A549 (cell line): ENCODE data around the gene MCM7. TPM values are rescaled to one million over a fixed set of nuclear protein-coding genes. Genes with fewer than 3 reads are reported as not detected.

Source experiments
- ATAC-seq, 2 experiments: fragments of 200-7000 bp in 1 of 2; fragments of >200 bp in 1 of 2; cut with Nextera tagmentation in 1 of 2; cut with Tn5 transposase in 1 of 2; 3 replicates each; pipeline versions ENCODE4 v1.8.0 to v1.9.1; 2018 to 2020; ENCODE audit warnings: mild to moderate bottlenecking in 1 of 2, moderate library complexity in 1 of 2
- CTCF ChIA-PET: fragments of 300-600 bp; sonication (Branson Sonifier 250); formaldehyde crosslinking; extraction: SDS; loops from one replicate; lab custom pipeline; 2021; ENCODE audit warnings: antibody characterized with exemption, inconsistent platforms; lab: Yijun Ruan, JAX
- POLR2A ChIA-PET: fragments of 350-600 bp; formaldehyde crosslinking; extraction: SDS; loops from one replicate; lab custom pipeline; 2021; ENCODE audit warnings: antibody characterized with exemption, inconsistent platforms; lab: Yijun Ruan, JAX
- DNase-seq, 2 experiments: peaks; one replicate each; pipeline versions ENCODE4 v3.0.0 to v3.0.0-alpha.2; 2011 to 2016; ENCODE audit warnings: low read depth in 1 of 2, low spot score in 1 of 2
- FAIRE-seq: peaks from 2 replicates; lab custom pipeline; 2011; peaks lifted over from hg19 to GRCh38; lab: Jason Lieb, UNC
- H3K27ac ChIP-seq, 2 experiments: fragments of >200 bp; sonication (Bioruptor Twin); formaldehyde crosslinking; 3 replicates each; pipeline ENCODE4 v1.5.1; 2016 to 2017
- H3K4me1 ChIP-seq: fragments of >200 bp; sonication (Bioruptor Twin); formaldehyde crosslinking; 3 replicates; pipeline ENCODE4 v1.6.1; 2016
- H3K4me2 ChIP-seq: fragments of >200 bp; sonication (Bioruptor Twin); formaldehyde crosslinking; 3 replicates; pipeline ENCODE4 v1.6.1; 2016
- H3K4me3 ChIP-seq: fragments of >200 bp; sonication (Bioruptor Twin); formaldehyde crosslinking; 3 replicates; pipeline ENCODE4 v1.5.1; 2016
- H3K9me3 ChIP-seq: fragments of >200 bp; sonication (Bioruptor Twin); formaldehyde crosslinking; 3 replicates; pipeline ENCODE4 v1.6.1; 2016
- BHLHE40 ChIP-seq: IDR thresholded peaks from 2 replicates; pipeline ENCODE4 v1.6.1; 2012; ENCODE audit warnings: low read depth, low read length, inconsistent platforms
- CBX8 ChIP-seq: fragments of 200-600 bp; sonication (generic); IDR thresholded peaks from 2 replicates; pipeline ENCODE4 v1.6.1; 2016
- CEBPB ChIP-seq, 2 experiments: fragments of >200 bp in 1 of 2; sonication (Bioruptor Twin) in 1 of 2; formaldehyde crosslinking in 1 of 2; IDR thresholded peaks; 2 replicates each; pipeline ENCODE4 v1.6.1; 2012 to 2016
- ESRRA ChIP-seq: fragments of 150-350 bp; IDR thresholded peaks from 2 replicates; pipeline ENCODE4 v1.6.1; 2014; ENCODE audit warnings: mild to moderate bottlenecking, low read length, borderline replicate concordance
- FOSB ChIP-seq: fragments of 250-450 bp; sonication (Bioruptor Pico); IDR thresholded peaks from 2 replicates; pipeline ENCODE4 v1.5.0; 2020; ENCODE audit warnings: mild to moderate bottlenecking, moderate library complexity
- KDM5A ChIP-seq: fragments of 200-600 bp; sonication (generic); IDR thresholded peaks from 2 replicates; pipeline ENCODE4 v1.6.1; 2016; ENCODE audit warnings: antibody characterized with exemption, mild to moderate bottlenecking
- RAD21 ChIP-seq, 2 experiments: fragments of >200 bp in 1 of 2; sonication (Bioruptor Twin) in 1 of 2; formaldehyde crosslinking in 1 of 2; IDR thresholded peaks in 1 of 2; conservative IDR thresholded peaks in 1 of 2; 2 replicates in 1 of 2; 3 replicates in 1 of 2; pipeline ENCODE4 v1.6.1; 2012 to 2018; ENCODE audit warnings: inconsistent platforms in 1 of 2
- SMC3 ChIP-seq: fragments of >200 bp; sonication (Bioruptor Twin); formaldehyde crosslinking; IDR thresholded peaks from 3 replicates; pipeline ENCODE4 v1.6.1; 2018; ENCODE audit warnings: inconsistent platforms
- ZSCAN20 ChIP-seq: fragments of 250-450 bp; sonication (Bioruptor Pico); IDR thresholded peaks from 2 replicates; pipeline ENCODE4 v1.8.0; 2022; ENCODE audit warnings: mild to moderate bottlenecking, moderate library complexity
- WGBS: methylation state at CpG from one replicate; pipeline ENCODE4 v1.1.6; 2017; ENCODE audit errors: missing lambda C conversion rate; 5-methylcytosine and 5-hydroxymethylcytosine counted together
- polyA plus RNA-seq, 4 experiments: library from polyadenylated mRNA; depleted of rRNA in 3 of 4; stranded (reverse); fragments of >200 nt; fragmentation: RNase III in 1 of 4; extraction: RNeasy Plus Mini Kit Qiagen cat#74134 plus additional on column Dnase treatment in 1 of 4; gene quantifications; 2 replicates in 3 of 4; 3 replicates in 1 of 4; pipeline ENCODE4 v1.2.3, GENCODE V29; 2011 to 2017
- TF ChIP-seq, protein P1 (sequence below): fragments of 250-450 bp; sonication (Bioruptor Pico); IDR thresholded peaks from 2 replicates; pipeline ENCODE4 v1.5.0; 2021; ENCODE audit warnings: mild to moderate bottlenecking, moderate library complexity, borderline replicate concordance
- TF ChIP-seq, protein P2 (sequence below): fragments of >200 bp; sonication (Bioruptor Twin); formaldehyde crosslinking; IDR thresholded peaks from 3 replicates; pipeline ENCODE4 v1.5.1; 2016

The MCM7 gene
- polyA plus RNA-seq, 2 of the 4 experiments (the other 2 are of a cell fraction) = 145 to 287 TPM

DNA sequence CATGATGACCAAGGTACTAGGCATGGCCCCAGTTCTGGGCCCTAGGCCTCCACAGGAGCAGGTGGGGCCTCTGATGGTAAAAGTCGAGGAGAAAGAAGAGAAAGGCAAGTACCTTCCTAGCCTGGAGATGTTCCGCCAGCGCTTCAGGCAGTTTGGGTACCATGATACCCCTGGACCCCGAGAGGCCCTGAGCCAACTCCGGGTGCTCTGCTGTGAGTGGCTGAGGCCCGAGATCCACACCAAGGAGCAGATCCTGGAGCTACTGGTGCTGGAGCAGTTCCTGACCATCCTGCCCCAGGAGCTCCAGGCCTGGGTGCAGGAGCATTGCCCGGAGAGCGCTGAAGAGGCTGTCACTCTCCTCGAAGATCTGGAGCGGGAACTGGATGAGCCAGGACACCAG, 44.2 kb downstream of the MCM7 start (continued):
- TF ChIP-seq CBX8 (no peak), BHLHE40 (no peak), KDM5A (no peak), ESRRA (no peak), CEBPB (IDR thresholded peaks at IDR 0.05) (no peak), ZSCAN20 (CRISPR knock-in tag) (no peak)

DNA sequence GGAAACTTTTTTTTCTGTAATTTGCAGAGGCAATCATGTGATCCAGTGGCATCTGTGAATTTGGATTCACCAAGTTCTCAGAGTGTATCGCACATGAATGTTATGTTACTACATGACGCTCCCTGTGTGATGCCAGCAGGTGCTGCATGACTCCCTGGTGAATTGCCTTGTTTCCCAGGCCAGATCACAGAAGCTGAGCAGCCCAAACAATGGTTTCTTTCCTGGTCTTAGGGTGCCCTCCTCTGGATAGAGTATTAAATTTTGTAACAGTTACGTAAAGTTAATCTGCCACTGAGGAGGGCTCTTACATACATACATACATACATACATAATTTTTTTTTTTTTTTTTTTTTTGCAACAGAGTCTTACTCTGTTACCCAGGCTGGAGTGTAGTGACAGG, 48.0 kb downstream of the MCM7 start:
- CTCF ChIA-PET = interaction anchor here (0.6 to 12.5 kb wide), 21 partner anchors 8 to 530 kb away, joined by 3 to 128 read pairs (median 3); partner anchors contain the start of gene GJC3

DNA sequence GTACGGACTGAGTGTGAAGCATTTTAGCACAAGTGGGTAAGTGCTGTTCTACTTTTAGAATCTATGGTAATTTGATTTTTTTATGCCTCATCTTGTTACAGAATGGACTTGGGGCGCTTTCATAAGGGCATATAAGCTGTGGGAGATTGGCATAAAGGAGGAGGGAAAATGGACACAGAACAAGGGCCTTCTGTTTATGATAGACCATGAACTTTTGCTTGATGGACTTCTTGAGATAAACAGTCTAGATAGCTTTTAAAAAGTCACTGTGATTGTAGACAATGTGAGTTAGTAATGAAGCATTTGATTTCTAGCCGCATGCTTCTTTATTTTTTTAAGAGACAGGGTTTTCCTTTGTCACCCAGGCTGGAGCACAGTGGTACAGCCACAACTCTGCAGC, 49.6 kb downstream of the MCM7 start:
- H3K4me2 ChIP-seq = no peak overlapping the region

More for the DNA sequence above, 48.0 kb downstream of the MCM7 start:
- DNase-seq = peak; percentile 64 to 77
- H3K4me3 ChIP-seq = no peak overlapping the region
- H3K9me3 ChIP-seq = no peaks in the 10 kb centered on the region
- POLR2A ChIA-PET = interaction anchor here (0.7 to 1.0 kb wide), 2 partner anchors 134 to 1654 kb away, joined by 5 to 14 read pairs; partner anchors contain the start of gene TRIM4
- peaks cover 7% of the 10 kb centered on the region; the same call in 2 of the 3 replicates for H3K4me1 ChIP-seq
- TF ChIP-seq, protein P1, sequence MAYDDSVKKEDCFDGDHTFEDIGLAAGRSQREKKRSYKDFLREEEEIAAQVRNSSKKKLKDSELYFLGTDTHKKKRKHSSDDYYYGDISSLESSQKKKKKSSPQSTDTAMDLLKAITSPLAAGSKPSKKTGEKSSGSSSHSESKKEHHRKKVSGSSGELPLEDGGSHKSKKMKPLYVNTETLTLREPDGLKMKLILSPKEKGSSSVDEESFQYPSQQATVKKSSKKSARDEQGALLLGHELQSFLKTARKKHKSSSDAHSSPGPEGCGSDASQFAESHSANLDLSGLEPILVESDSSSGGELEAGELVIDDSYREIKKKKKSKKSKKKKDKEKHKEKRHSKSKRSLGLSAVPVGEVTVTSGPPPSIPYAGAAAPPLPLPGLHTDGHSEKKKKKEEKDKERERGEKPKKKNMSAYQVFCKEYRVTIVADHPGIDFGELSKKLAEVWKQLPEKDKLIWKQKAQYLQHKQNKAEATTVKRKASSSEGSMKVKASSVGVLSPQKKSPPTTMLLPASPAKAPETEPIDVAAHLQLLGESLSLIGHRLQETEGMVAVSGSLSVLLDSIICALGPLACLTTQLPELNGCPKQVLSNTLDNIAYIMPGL (CRISPR knock-in tag) = no peak
- TF ChIP-seq RAD21 (conservative IDR thresholded peaks at IDR 0.05 in 1 of 2, IDR thresholded peaks at IDR 0.05 in 1 of 2) (peak; percentile 64 to 81), SMC3 (peak; percentile 37; the same call in 1 of the 3 replicates)
- TF ChIP-seq, protein P2, sequence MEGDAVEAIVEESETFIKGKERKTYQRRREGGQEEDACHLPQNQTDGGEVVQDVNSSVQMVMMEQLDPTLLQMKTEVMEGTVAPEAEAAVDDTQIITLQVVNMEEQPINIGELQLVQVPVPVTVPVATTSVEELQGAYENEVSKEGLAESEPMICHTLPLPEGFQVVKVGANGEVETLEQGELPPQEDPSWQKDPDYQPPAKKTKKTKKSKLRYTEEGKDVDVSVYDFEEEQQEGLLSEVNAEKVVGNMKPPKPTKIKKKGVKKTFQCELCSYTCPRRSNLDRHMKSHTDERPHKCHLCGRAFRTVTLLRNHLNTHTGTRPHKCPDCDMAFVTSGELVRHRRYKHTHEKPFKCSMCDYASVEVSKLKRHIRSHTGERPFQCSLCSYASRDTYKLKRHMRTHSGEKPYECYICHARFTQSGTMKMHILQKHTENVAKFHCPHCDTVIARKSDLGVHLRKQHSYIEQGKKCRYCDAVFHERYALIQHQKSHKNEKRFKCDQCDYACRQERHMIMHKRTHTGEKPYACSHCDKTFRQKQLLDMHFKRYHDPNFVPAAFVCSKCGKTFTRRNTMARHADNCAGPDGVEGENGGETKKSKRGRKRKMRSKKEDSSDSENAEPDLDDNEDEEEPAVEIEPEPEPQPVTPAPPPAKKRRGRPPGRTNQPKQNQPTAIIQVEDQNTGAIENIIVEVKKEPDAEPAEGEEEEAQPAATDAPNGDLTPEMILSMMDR = peak; percentile 45
- TF ChIP-seq, all 56 proteins: peak for 3
- Histone ChIP-seq H3K4me2 (no peak overlapping the region), H3K27ac (no peak overlapping the region)
- WGBS = 74% methylated on average over 3 of the region's 3 CpGs
- no peak for FAIRE-seq
- ATAC-seq = peak; percentile 60 to 76

More for the DNA sequence above, 49.6 kb downstream of the MCM7 start:
- no peak for TF ChIP-seq FOSB (CRISPR knock-in tag)
- TF ChIP-seq, protein P1 (CRISPR knock-in tag) = no peak
- TF ChIP-seq, all 56 proteins: peak for 0
- DNase-seq = no peak
- no peak for FAIRE-seq
- ChIA-PET POLR2A (interaction anchor here (0.7 kb wide), 1 partner anchor 57 kb away, joined by 5 read pairs; no protein-coding TSS in a partner anchor), CTCF (interaction anchor here (0.7 to 12.5 kb wide), 4 partner anchors 13 to 60 kb away, joined by 3 to 128 read pairs (median 16); no protein-coding TSS in a partner anchor)
- Histone ChIP-seq H3K4me3 (no peak overlapping the region), H3K4me1 (peaks cover 7% of the 10 kb centered on the region; the same call in 2 of the 3 replicates), H3K9me3 (no peaks in the 10 kb centered on the region), H3K27ac (no peak overlapping the region)
- no peak for ATAC-seq
- 93% methylated on average over 3 of the region's 3 CpGs for WGBS
